SU-DHL-6 (cell line): ENCODE measurements around the gene SNX13.

ENCODE experiments used
- EZH2phosphoT487 ChIP-seq: fragments of 200-600 bp; sonication (generic), shearing (Covaris generic); conservative IDR thresholded peaks from 2 replicates; pipeline ENCODE4 v1.6.1; 2018; ENCODE audit warnings: mild to moderate bottlenecking, antibody characterized with exemption, low read length, moderate library complexity, mixed read lengths
- TF ChIP-seq, protein P1 (sequence below): fragments of 200-600 bp; sonication (generic); IDR thresholded peaks from one replicate; pipeline ENCODE4 v1.5.1; 2017; ENCODE audit warnings: antibody characterized with exemption, mild to moderate bottlenecking, low read length, moderate library complexity; ENCODE audit not compliant: insufficient read depth, poor library complexity, severe bottlenecking

DNA sequence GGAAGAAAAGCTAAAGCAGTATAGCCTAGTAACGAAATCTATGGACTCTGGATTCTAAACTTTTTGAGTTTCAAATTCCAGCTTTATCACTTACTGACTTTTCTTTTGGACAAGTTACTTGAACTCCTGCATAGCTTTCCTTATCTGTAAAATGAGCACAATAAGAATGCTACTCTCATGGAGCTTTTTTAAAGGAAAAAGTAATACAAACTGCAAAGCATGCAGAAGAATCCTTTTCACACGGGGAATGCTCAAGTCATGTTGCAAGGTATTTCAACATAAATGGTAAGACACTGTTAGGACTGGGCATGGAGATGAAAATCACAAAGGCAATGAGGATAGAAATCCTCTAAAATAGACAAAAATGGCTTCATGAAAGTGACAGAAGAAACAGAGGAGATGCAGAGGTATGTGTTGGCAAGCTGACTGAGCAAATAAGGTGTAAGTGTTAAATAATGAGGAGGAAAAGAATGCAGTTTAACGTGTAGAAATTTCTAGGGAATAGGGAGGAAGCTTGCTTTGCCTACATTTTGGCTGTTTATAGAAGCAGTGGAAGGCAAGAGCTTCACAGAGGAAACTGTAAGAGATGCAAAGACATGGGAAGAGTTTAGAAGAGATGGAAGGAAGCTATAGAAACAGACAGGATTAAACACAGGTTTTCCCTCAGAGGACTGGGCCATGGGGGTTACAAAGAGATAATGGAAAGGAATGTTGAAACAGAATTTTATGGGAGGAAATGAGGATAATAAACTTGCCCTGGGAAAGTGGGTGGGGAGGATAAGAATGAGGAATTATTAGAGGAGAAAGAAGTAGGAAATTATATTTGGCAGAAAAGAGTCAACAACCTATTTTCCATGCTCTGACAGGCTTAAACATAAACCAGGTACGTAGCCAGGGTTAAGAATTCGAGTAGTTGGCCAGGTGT, 28.8 kb upstream of the SNX13 start:
- TF ChIP-seq, protein P1, sequence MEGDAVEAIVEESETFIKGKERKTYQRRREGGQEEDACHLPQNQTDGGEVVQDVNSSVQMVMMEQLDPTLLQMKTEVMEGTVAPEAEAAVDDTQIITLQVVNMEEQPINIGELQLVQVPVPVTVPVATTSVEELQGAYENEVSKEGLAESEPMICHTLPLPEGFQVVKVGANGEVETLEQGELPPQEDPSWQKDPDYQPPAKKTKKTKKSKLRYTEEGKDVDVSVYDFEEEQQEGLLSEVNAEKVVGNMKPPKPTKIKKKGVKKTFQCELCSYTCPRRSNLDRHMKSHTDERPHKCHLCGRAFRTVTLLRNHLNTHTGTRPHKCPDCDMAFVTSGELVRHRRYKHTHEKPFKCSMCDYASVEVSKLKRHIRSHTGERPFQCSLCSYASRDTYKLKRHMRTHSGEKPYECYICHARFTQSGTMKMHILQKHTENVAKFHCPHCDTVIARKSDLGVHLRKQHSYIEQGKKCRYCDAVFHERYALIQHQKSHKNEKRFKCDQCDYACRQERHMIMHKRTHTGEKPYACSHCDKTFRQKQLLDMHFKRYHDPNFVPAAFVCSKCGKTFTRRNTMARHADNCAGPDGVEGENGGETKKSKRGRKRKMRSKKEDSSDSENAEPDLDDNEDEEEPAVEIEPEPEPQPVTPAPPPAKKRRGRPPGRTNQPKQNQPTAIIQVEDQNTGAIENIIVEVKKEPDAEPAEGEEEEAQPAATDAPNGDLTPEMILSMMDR, result no peak
- TF ChIP-seq EZH2phosphoT487, result no peak
